Transverse colon (tissue), 4 donors: ENCODE measurements around the gene HSD17B8. TPM values are rescaled to one million over a fixed set of nuclear protein-coding genes. Genes with fewer than 3 reads are reported as not detected.

ENCODE experiments used
- DNase-seq: peaks from one replicate; pipeline ENCODE4 v3.0.0-alpha.2; 2019
- H3K27ac ChIP-seq, 4 donors: fragments of 200-600 bp; sonication (generic); 2 replicates each; pipeline ENCODE4 v1.5.1; 2016 to 2018; ENCODE audit warnings: inconsistent platforms in 4 of 4
- H3K27me3 ChIP-seq: fragments of 200-600 bp; sonication (generic); 2 replicates; pipeline ENCODE4 v1.5.1; 2017; ENCODE audit warnings: inconsistent platforms
- H3K36me3 ChIP-seq, 4 donors: fragments of 200-600 bp; sonication (generic); 2 replicates each; pipeline ENCODE4 v1.5.1; 2017 to 2019; ENCODE audit warnings: inconsistent platforms in 4 of 4
- H3K4me1 ChIP-seq, 4 donors: fragments of 200-600 bp; sonication (generic); 2 replicates each; pipeline ENCODE4 v1.5.1; 2017 to 2020; ENCODE audit warnings: inconsistent platforms in 4 of 4
- H3K4me3 ChIP-seq, 4 donors: fragments of 200-600 bp; sonication (generic); 1 replicate in 1 of 4; 2 replicates in 3 of 4; pipeline versions ENCODE4 v1.5.1 to v1.6.1; 2017 to 2019; ENCODE audit warnings: inconsistent platforms in 4 of 4
- H3K9me3 ChIP-seq, 2 donors: fragments of 200-600 bp; sonication (generic); 2 replicates each; pipeline ENCODE4 v1.5.1; 2017 to 2019; ENCODE audit warnings: inconsistent platforms in 2 of 2
- EP300 ChIP-seq: sonication (generic); formaldehyde crosslinking; IDR thresholded peaks from one replicate; pipeline ENCODE4 v1.6.1; 2017; ENCODE audit warnings: antibody characterized with exemption, low read depth
- POLR2A ChIP-seq: fragments of 450-650 bp; IDR thresholded peaks from one replicate; pipeline ENCODE4 v1.6.1; 2016; ENCODE audit warnings: antibody characterized with exemption, mild to moderate bottlenecking, moderate library complexity
- POLR2AphosphoS5 ChIP-seq, 3 donors: sonication (generic); formaldehyde crosslinking; IDR thresholded peaks; one replicate each; pipeline ENCODE4 v1.6.1; 2016; ENCODE audit warnings: antibody characterized with exemption in 3 of 3
- WGBS, 2 donors: methylation state at CpG; one replicate each; pipeline ENCODE4 v1.1.5; 2018; ENCODE audit warnings: low coverage in 1 of 2; 5-methylcytosine and 5-hydroxymethylcytosine counted together
- in situ Hi-C, 4 donors: fragments of 200-750 bp; cut with MboI; loops; one replicate each; pipeline versions ENCODE4 v1.15.0 to v1.15.1; 2017; ENCODE audit warnings: low sequenced_read_pairs in 3 of 4, low pct_ligation_motif_present in 1 of 4, low pct_unique_long_range_greater_than_20kb in 1 of 4
- intact Hi-C: fragments of 100-400 bp; cut with DNase I; formaldehyde crosslinking; loops from one replicate; pipeline ENCODE4 v1.15.1; 2023; ENCODE audit warnings: low total_unique reads
- total RNA-seq, 4 donors: library from RNA; depleted of rRNA; stranded (reverse); fragments of >200 nt; gene quantifications; one replicate each; pipeline ENCODE4 v1.1.0, GENCODE V29; 2016
- TF ChIP-seq, protein P1 (sequence below), 5 experiments: fragments of 200-600 bp in 3 of 5; fragments of 450-650 bp in 2 of 5; sonication (generic) in 3 of 5; IDR thresholded peaks; 1 replicate in 2 of 5; 2 replicates in 3 of 5; pipeline ENCODE4 v1.5.1; 2016 to 2017; ENCODE audit warnings: antibody characterized with exemption in 5 of 5, inconsistent platforms in 3 of 5, mild to moderate bottlenecking in 2 of 5, moderate library complexity in 1 of 5

HSD17B8 gene
- total RNA-seq, 4 donors from 2014 or later = 34.3 to 65.7 (median 43.1) TPM

GRCh38 chr6:33191383-33192104 is 12.9 kb upstream of the HSD17B8 start:
- no peak overlapping the region for H3K27ac ChIP-seq
- 40% methylated on average over 8 of the region's 8 CpGs; no CpG with 5 or more reads in 1 of the 2 donors for WGBS, 2 donors
- H3K9me3 ChIP-seq = no peaks in the 10 kb centered on the region
- H3K27me3 ChIP-seq = peaks cover 37% of the 10 kb centered on the region
- no peak for DNase-seq
- no peak overlapping the region for H3K4me3 ChIP-seq
- TF ChIP-seq, protein P1, sequence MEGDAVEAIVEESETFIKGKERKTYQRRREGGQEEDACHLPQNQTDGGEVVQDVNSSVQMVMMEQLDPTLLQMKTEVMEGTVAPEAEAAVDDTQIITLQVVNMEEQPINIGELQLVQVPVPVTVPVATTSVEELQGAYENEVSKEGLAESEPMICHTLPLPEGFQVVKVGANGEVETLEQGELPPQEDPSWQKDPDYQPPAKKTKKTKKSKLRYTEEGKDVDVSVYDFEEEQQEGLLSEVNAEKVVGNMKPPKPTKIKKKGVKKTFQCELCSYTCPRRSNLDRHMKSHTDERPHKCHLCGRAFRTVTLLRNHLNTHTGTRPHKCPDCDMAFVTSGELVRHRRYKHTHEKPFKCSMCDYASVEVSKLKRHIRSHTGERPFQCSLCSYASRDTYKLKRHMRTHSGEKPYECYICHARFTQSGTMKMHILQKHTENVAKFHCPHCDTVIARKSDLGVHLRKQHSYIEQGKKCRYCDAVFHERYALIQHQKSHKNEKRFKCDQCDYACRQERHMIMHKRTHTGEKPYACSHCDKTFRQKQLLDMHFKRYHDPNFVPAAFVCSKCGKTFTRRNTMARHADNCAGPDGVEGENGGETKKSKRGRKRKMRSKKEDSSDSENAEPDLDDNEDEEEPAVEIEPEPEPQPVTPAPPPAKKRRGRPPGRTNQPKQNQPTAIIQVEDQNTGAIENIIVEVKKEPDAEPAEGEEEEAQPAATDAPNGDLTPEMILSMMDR (IDR thresholded peaks at IDR 0.05) = no peak
- TF ChIP-seq POLR2AphosphoS5 (IDR thresholded peaks at IDR 0.05) (no peak), POLR2A (no peak), EP300 (no peak)
- in situ Hi-C loops (no loop called here), intact Hi-C loops (no loop called here)
- peaks cover 9 to 20% (median 12%) of the 10 kb centered on the region in 4 donors for H3K4me1 ChIP-seq
- peaks cover 0 to 18% (median 7%) of the 10 kb centered on the region in 4 donors for H3K36me3 ChIP-seq

- H3K4me3 ChIP-seq = peak within 1 kb of the TSS; percentile 10 to 45 (median 32)
- in situ Hi-C loops (no loop called here), intact Hi-C loops (no loop called here)
- TF ChIP-seq POLR2A = no peak
- TF ChIP-seq, protein P1 (IDR thresholded peaks at IDR 0.05) = no peak
- TF ChIP-seq POLR2AphosphoS5 (IDR thresholded peaks at IDR 0.05) = no peak
- TF ChIP-seq EP300 = no peak
- peaks cover 37% of the 10 kb centered on the region for H3K27me3 ChIP-seq
- 8% methylated on average over 30 of the region's 35 CpGs; no CpG with 5 or more reads in 1 of the 2 donors for WGBS, 2 donors
- peaks cover 0 to 19% (median 9%) of the 10 kb centered on the region in 4 donors for H3K36me3 ChIP-seq
- H3K9me3 ChIP-seq = no peaks in the 10 kb centered on the region
- H3K27ac ChIP-seq = peak within 1 kb of the TSS in 3 of 4 donors; percentile 6 to 46 (median 44)
- no peak for DNase-seq
- peaks cover 9 to 20% (median 12%) of the 10 kb centered on the region in 4 donors for H3K4me1 ChIP-seq
Measured at GRCh38 chr6:33192105-33192646, 12.3 kb upstream of the HSD17B8 start, which contains the start of gene COL11A2. Gene COL11A2 (minus strand): TSS chr6:33192467. CDS start chr6:33192240, 227 bp downstream.

- TF ChIP-seq POLR2AphosphoS5 (IDR thresholded peaks at IDR 0.05) (no peak), POLR2A (no peak), EP300 (no peak)
- TF ChIP-seq, protein P1 (IDR thresholded peaks at IDR 0.05) = no peak
- peak; percentile 32 for DNase-seq
- in situ Hi-C loops (no loop called here), intact Hi-C loops (no loop called here)
- peaks cover 0 to 20% (median 9%) of the 10 kb centered on the region in 4 donors for H3K36me3 ChIP-seq
- peaks cover 10 to 28% (median 17%) of the 10 kb centered on the region in 4 donors for H3K4me1 ChIP-seq
- no peaks in the 10 kb centered on the region for H3K9me3 ChIP-seq
- peaks cover 37% of the 10 kb centered on the region for H3K27me3 ChIP-seq
- peak overlapping the region; percentile 6 to 46 (median 27) for H3K27ac ChIP-seq
- H3K4me3 ChIP-seq = peak overlapping the region; percentile 10 to 45 (median 32)
- 2 to 4% methylated on average over 9 to 56 of the region's 72 CpGs for WGBS, 2 donors
Measured at GRCh38 chr6:33192671-33193602, 11.5 kb upstream of the HSD17B8 start.
